Trophoblast cell (in vitro differentiated cells and primary cell): ENCODE data around the gene ZNF354C.
"Not testable (repeated sequence)": the region's sequence is repeated elsewhere in the genome, so short reads cannot be mapped to it uniquely, and the experiment has no call there.

Experiments used
- DNase-seq, 2 donors: peaks; one replicate each; pipeline ENCODE4 v3.0.0-alpha.2; 2016
- H2AFZ ChIP-seq: 2 replicates; pipeline ENCODE4 v1.6.1; 2013; ENCODE audit warnings: low read length, moderate library complexity, mild to moderate bottlenecking; ENCODE audit not compliant: insufficient read depth, poor library complexity
- H2AK5ac ChIP-seq: 2 replicates; pipeline ENCODE4 v1.6.1; 2013; ENCODE audit warnings: mild to moderate bottlenecking, low read length
- H2BK120ac ChIP-seq: 2 replicates; pipeline ENCODE4 v1.6.1; 2013; ENCODE audit warnings: low read length, mild to moderate bottlenecking, moderate library complexity; ENCODE audit not compliant: insufficient read depth, poor library complexity
- H2BK12ac ChIP-seq: 2 replicates; pipeline ENCODE4 v1.6.1; 2013; ENCODE audit warnings: mild to moderate bottlenecking, low read length, moderate library complexity
- H2BK5ac ChIP-seq: 2 replicates; pipeline ENCODE4 v1.6.1; 2013; ENCODE audit warnings: low read length, low read depth, moderate library complexity, mild to moderate bottlenecking; ENCODE audit not compliant: poor library complexity
- H3K14ac ChIP-seq: 2 replicates; pipeline ENCODE4 v1.6.1; 2013; ENCODE audit warnings: mild to moderate bottlenecking, low read length
- H3K18ac ChIP-seq: 2 replicates; pipeline ENCODE4 v1.6.1; 2013; ENCODE audit warnings: mild to moderate bottlenecking, low read length
- H3K23ac ChIP-seq: 2 replicates; pipeline ENCODE4 v1.6.1; 2013; ENCODE audit warnings: low read length
- H3K27ac ChIP-seq: 2 replicates; pipeline ENCODE4 v1.5.1; 2013; ENCODE audit warnings: low read depth, mild to moderate bottlenecking, inconsistent platforms, low read length, moderate library complexity
- H3K27me3 ChIP-seq: 2 replicates; pipeline ENCODE4 v1.6.1; 2013; ENCODE audit warnings: inconsistent platforms, mild to moderate bottlenecking, low read length, moderate library complexity; ENCODE audit not compliant: insufficient read depth
- H3K36me3 ChIP-seq, 2 experiments: 1 replicate in 1 of 2; 2 replicates in 1 of 2; pipeline ENCODE4 v1.6.1; 2013; ENCODE audit warnings: low read length in 2 of 2, mild to moderate bottlenecking in 2 of 2, moderate library complexity in 1 of 2; ENCODE audit not compliant: insufficient read depth in 2 of 2, control insufficient read depth in 1 of 2
- H3K4ac ChIP-seq: 2 replicates; pipeline ENCODE4 v1.6.1; 2013; ENCODE audit warnings: low read depth, mild to moderate bottlenecking, low read length, moderate library complexity
- H3K4me1 ChIP-seq, 2 experiments: 1 replicate in 1 of 2; 2 replicates in 1 of 2; pipeline ENCODE4 v1.6.1; 2013; ENCODE audit warnings: low read length in 2 of 2, mild to moderate bottlenecking in 2 of 2, moderate library complexity in 1 of 2; ENCODE audit not compliant: insufficient read depth in 2 of 2, control insufficient read depth in 1 of 2
- H3K4me2 ChIP-seq: 2 replicates; pipeline ENCODE4 v1.6.1; 2013; ENCODE audit warnings: inconsistent platforms, mild to moderate bottlenecking, low read length, moderate library complexity
- H3K4me3 ChIP-seq: 2 replicates; pipeline ENCODE4 v1.5.1; 2013; ENCODE audit warnings: mild to moderate bottlenecking, low read depth, low read length, inconsistent platforms
- H3K79me1 ChIP-seq: one replicate; pipeline ENCODE4 v1.6.1; 2013; ENCODE audit warnings: low read length
- H3K79me2 ChIP-seq: 2 replicates; pipeline ENCODE4 v1.6.1; 2013; ENCODE audit warnings: low read length, mild to moderate bottlenecking; ENCODE audit not compliant: control insufficient read depth, insufficient read depth, poor library complexity
- H3K9ac ChIP-seq: 2 replicates; pipeline ENCODE4 v1.6.1; 2013; ENCODE audit warnings: mild to moderate bottlenecking, low read length
- H3K9me3 ChIP-seq: 2 replicates; pipeline ENCODE4 v1.6.1; 2013; ENCODE audit warnings: low read depth, mild to moderate bottlenecking, control low read depth, inconsistent platforms, low read length; ENCODE audit not compliant: insufficient read depth
- H4K12ac ChIP-seq: 2 replicates; pipeline ENCODE4 v1.6.1; 2013; ENCODE audit warnings: low read depth, mild to moderate bottlenecking, low read length, moderate library complexity
- H4K8ac ChIP-seq: 2 replicates; pipeline ENCODE4 v1.6.1; 2013; ENCODE audit warnings: low read depth, mild to moderate bottlenecking, low read length, moderate library complexity
- H4K91ac ChIP-seq: one replicate; pipeline ENCODE4 v1.6.1; 2013; ENCODE audit warnings: low read depth, mild to moderate bottlenecking, low read length, moderate library complexity
- WGBS: extraction: QIAGEN DNeasy Blood & Tissue Kit; methylation state at CpG from one replicate; pipeline ENCODE4 v1.1.7; 2013; ENCODE audit warnings: missing lambda C conversion rate; ENCODE audit not compliant: insufficient read length, insufficient coverage; ENCODE audit errors: extremely low coverage; 5-methylcytosine and 5-hydroxymethylcytosine counted together

The ZNF354C gene

DNA sequence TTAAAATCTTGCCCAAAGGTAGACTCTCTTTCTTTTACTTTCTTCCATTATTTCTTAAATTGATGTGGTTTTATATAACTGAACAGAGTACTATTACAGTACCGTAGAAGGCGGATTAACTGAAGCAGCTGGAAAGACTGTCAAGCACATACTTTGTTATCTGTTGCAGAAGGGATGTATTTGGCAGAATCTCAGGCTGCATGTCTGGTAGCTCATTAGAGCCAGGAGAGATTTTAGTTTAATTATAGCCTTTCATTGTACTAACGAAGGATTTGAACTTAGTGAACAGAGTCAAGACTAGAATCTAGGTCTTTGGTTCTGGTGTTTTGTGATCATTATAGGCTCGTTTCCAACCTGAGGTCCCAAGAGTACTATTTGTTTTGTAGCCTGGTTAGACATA lies 20.6 kb downstream of the ZNF354C start:
- no peak overlapping the region for H2BK5ac ChIP-seq
- no CpG with 5 or more reads among the region's 4 CpGs for WGBS
- no peak overlapping the region for H3K4me2 ChIP-seq
- no peak for DNase-seq
- no peak overlapping the region for H2BK12ac ChIP-seq
- no peak overlapping the region for H4K8ac ChIP-seq
- H4K91ac ChIP-seq, result no peak overlapping the region
- H3K4me1 ChIP-seq, result no peaks in the 10 kb centered on the region
- H3K4ac ChIP-seq, result no peak overlapping the region
- H2AK5ac ChIP-seq, result no peak overlapping the region
- no peak overlapping the region for H3K23ac ChIP-seq
- H3K18ac ChIP-seq, result no peak overlapping the region
- no peak overlapping the region for H4K12ac ChIP-seq
- H3K27me3 ChIP-seq, result no peaks in the 10 kb centered on the region
- no peak overlapping the region for H3K4me3 ChIP-seq
- no peak overlapping the region for H2BK120ac ChIP-seq
- H3K36me3 ChIP-seq, result peaks cover 14 to 29% of the 10 kb centered on the region in 2 experiments
- peaks cover 27% of the 10 kb centered on the region for H3K9me3 ChIP-seq
- H3K14ac ChIP-seq, result no peak overlapping the region
- H3K27ac ChIP-seq, result no peak overlapping the region
- no peaks in the 10 kb centered on the region for H3K79me2 ChIP-seq
- H3K79me1 ChIP-seq, result no peaks in the 10 kb centered on the region
- H3K9ac ChIP-seq, result no peak overlapping the region
- H2AFZ ChIP-seq, result no peak overlapping the region

DNA sequence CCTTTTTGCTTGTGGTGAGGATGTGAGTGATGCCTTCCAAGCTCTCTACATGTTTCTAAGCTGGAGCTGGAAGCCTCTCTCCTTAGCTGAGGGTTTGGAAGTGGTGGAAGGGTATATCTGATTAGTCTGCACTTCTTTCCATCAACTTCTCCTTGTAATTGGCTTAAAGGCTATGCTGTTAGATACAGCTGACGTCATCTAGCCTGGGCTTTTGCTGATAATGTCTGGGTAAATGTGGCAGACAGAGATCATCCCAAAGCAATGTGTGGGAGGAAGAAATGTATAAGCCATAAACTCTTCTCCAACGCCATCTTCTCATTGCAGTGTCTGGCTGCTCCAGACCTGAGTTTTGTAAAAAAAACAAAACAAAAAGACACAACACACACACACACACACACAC lies 29.3 kb downstream of the ZNF354C start:
- H3K4me1 ChIP-seq, result no peaks in the 10 kb centered on the region
- H2AFZ ChIP-seq, result no peak overlapping the region
- no peak overlapping the region for H3K4me3 ChIP-seq
- no peak overlapping the region for H4K91ac ChIP-seq
- no peak overlapping the region for H2BK120ac ChIP-seq
- peaks cover 8% of the 10 kb centered on the region for H3K9me3 ChIP-seq
- no peaks in the 10 kb centered on the region for H3K79me2 ChIP-seq
- H3K14ac ChIP-seq, result no peak overlapping the region
- H3K18ac ChIP-seq, result no peak overlapping the region
- H3K27ac ChIP-seq, result no peak overlapping the region
- H3K79me1 ChIP-seq, result no peaks in the 10 kb centered on the region
- no peak overlapping the region for H4K12ac ChIP-seq
- no peak overlapping the region for H3K23ac ChIP-seq
- H4K8ac ChIP-seq, result no peak overlapping the region
- no peaks in the 10 kb centered on the region for H3K27me3 ChIP-seq
- H2BK5ac ChIP-seq, result no peak overlapping the region
- no peaks in the 10 kb centered on the region for H3K36me3 ChIP-seq
- H2BK12ac ChIP-seq, result no peak overlapping the region
- H3K9ac ChIP-seq, result no peak overlapping the region
- H3K4me2 ChIP-seq, result no peak overlapping the region
- no CpG with 5 or more reads among the region's 2 CpGs for WGBS
- no peak for DNase-seq
- H3K4ac ChIP-seq, result no peak overlapping the region
- no peak overlapping the region for H2AK5ac ChIP-seq

DNA sequence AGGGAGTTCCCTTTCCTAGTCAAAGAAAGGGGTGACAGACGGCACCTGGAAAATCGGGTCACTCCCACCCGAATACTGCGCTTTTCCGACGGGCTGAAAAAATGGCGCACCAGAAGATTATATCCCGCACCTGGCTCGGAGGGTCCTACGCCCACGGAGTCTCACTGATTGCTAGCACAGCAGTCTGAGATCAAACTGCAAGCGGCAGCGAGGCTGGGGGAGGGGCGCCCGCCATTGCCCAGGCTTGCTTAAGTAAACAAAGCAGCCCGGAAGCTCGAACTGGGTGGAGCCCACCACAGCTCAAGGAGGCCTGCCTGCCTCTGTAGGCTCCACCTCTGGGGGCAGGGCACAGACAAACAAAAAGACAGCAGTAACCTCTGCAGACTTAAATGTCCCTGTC lies 41.1 kb downstream of the ZNF354C start:
- WGBS, result no CpG with 5 or more reads among the region's 17 CpGs
- not testable (repeated sequence) for H4K91ac ChIP-seq, H3K23ac ChIP-seq, H2BK5ac ChIP-seq, H3K4me1 ChIP-seq, H3K27ac ChIP-seq, H3K27me3 ChIP-seq, H3K79me1 ChIP-seq, H2BK12ac ChIP-seq, H2BK120ac ChIP-seq, H3K18ac ChIP-seq, H3K4ac ChIP-seq, H3K36me3 ChIP-seq, H2AFZ ChIP-seq, H3K14ac ChIP-seq, H4K12ac ChIP-seq, DNase-seq, H3K4me3 ChIP-seq, H3K4me2 ChIP-seq, H3K9ac ChIP-seq, H3K79me2 ChIP-seq, H4K8ac ChIP-seq, H2AK5ac ChIP-seq
- H3K9me3 ChIP-seq, result peaks cover 14% of the 10 kb centered on the region

DNA sequence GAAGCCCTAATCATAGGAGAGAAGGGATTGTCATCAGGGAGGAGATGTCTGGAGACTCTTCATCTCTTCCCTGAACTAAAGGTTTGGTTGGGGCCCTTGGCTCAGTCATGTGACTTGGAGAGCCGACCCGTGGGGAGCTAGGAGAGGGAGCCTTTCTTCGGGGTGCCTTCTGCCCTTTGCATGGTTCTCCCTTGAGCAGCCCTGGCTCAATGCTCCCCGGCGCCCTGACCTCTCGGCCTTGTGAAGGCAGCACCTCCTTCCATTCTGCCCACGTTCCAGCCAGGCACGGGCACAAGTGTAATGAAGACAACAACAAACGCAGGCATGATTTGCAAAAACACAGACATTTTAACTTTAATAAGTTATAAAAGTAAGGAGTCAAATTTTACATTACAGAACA lies 50.4 kb downstream of the ZNF354C start:
- Histone ChIP-seq H3K4me3 (no peak overlapping the region), H4K91ac (no peak overlapping the region), H2AFZ (no peak overlapping the region), H3K23ac (no peak overlapping the region), H3K79me2 (no peaks in the 10 kb centered on the region), H3K79me1 (no peaks in the 10 kb centered on the region), H3K4ac (no peak overlapping the region), H3K9me3 (peaks cover 31% of the 10 kb centered on the region), H3K36me3 (peaks cover 6 to 10% of the 10 kb centered on the region in 2 experiments), H3K27ac (no peak overlapping the region), H4K12ac (no peak overlapping the region), H2BK12ac (no peak overlapping the region), H3K4me1 (no peaks in the 10 kb centered on the region), H3K18ac (no peak overlapping the region), H2BK5ac (no peak overlapping the region), H3K14ac (no peak overlapping the region), H2AK5ac (no peak overlapping the region), H3K27me3 (no peaks in the 10 kb centered on the region), H3K4me2 (no peak overlapping the region), H4K8ac (no peak overlapping the region), H2BK120ac (no peak overlapping the region), H3K9ac (no peak overlapping the region)
- WGBS, result no CpG with 5 or more reads among the region's 9 CpGs
- DNase-seq, result no peak
